ENCODE results near the gene TLX3. TPM values are rescaled to one million over a fixed set of nuclear protein-coding genes. Genes with fewer than 3 reads are reported as not detected.

The TLX3 gene
- total RNA-seq, 1 experiment from 2014 or later: not detected

GRCh38 chr5:171309276-171310211, 496 bp downstream of the TLX3 start:
- DNase-seq (ENCODE audit: low read depth, low spot score): no peak
- peaks cover 2% of the 10 kb centered on the region; the same call in 1 of the 2 replicates for H3K27me3 ChIP-seq (ENCODE audit: control insufficient read depth, insufficient read depth, low read length)
- ATAC-seq: no peak
- no peak for TF ChIP-seq SIN3A (IDR thresholded peaks at IDR 0.05; ENCODE audit: borderline replicate concordance, insufficient read depth, low read depth, low read length)
- TF ChIP-seq REST (IDR thresholded peaks at IDR 0.05; ENCODE audit: insufficient read depth in 1 of 2, low read depth in 2 of 2, low read length in 1 of 2): no peak
- no peak for TF ChIP-seq POLR2AphosphoS5 (IDR thresholded peaks at IDR 0.05; ENCODE audit: low read depth, low read length)
- no peak for TF ChIP-seq TCF7L2 (IDR thresholded peaks at IDR 0.05; ENCODE audit: low read depth, low read length)
- no peak for TF ChIP-seq CTCF (IDR thresholded peaks at IDR 0.05)
- peak overlapping the region in 1 of 2 experiments; percentile 33; a peak in 1 of 4 replicates for H3K4me3 ChIP-seq (ENCODE audit: low read depth in 2 of 2, low read length in 2 of 2)
- H3K4me1 ChIP-seq (ENCODE audit: control insufficient read depth, insufficient read depth, low read length): no peaks in the 10 kb centered on the region
- H3K27ac ChIP-seq (ENCODE audit: low read length): no peak overlapping the region
- no peaks in the 10 kb centered on the region for H3K9me3 ChIP-seq (ENCODE audit: control insufficient read depth, insufficient read depth, low read depth, low read length)
- CTCF ChIA-PET: no interaction called here
- POLR2A ChIA-PET: no interaction called here
- BruUV-seq (replicated peaks): no TSS peak
- no peaks in the 10 kb centered on the region for H3K36me3 ChIP-seq (ENCODE audit: control insufficient read depth, insufficient read depth, low read length)
- intact Hi-C loops (cut with micrococcal nuclease; ENCODE audit: unreplicated experiment) (no loop called here), in situ Hi-C loops (cut with HindIII; ENCODE audit: low pct_unique_long_range_greater_than_20kb, low sequenced_read_pairs) (no loop called here)

- Histone ChIP-seq H3K4me3 (ENCODE audit: low read depth in 2 of 2, low read length in 2 of 2) (peak overlapping the region in 1 of 2 experiments; percentile 33; a peak in 1 of 4 replicates), H3K27ac (ENCODE audit: low read length) (no peak overlapping the region), H3K4me1 (ENCODE audit: control insufficient read depth, insufficient read depth, low read length) (no peaks in the 10 kb centered on the region), H3K36me3 (ENCODE audit: control insufficient read depth, insufficient read depth, low read length) (no peaks in the 10 kb centered on the region), H3K9me3 (ENCODE audit: control insufficient read depth, insufficient read depth, low read depth, low read length) (no peaks in the 10 kb centered on the region), H3K27me3 (ENCODE audit: control insufficient read depth, insufficient read depth, low read length) (peaks cover 2% of the 10 kb centered on the region; the same call in 1 of the 2 replicates)
- POLR2A ChIA-PET: no interaction called here
- CTCF ChIA-PET: no interaction called here
- ATAC-seq: no peak
- intact Hi-C loops (cut with micrococcal nuclease; ENCODE audit: unreplicated experiment): no loop called here
- BruUV-seq (replicated peaks): no TSS peak
- no peak for DNase-seq (ENCODE audit: low read depth, low spot score)
- TF ChIP-seq POLR2AphosphoS5 (IDR thresholded peaks at IDR 0.05; ENCODE audit: low read depth, low read length): no peak
- in situ Hi-C loops (cut with HindIII; ENCODE audit: low pct_unique_long_range_greater_than_20kb, low sequenced_read_pairs): no loop called here
Observed at GRCh38 chr5:171310212-171310818, 1.3 kb downstream of the TLX3 start.
